Activated T-cell treated with anti-CD3 and anti-CD28 coated beads, Interleukin-2, amount 50 U/mL, for 72 hours (primary cell): ENCODE measurements around the gene ESPNL. TPM values are rescaled to one million over a fixed set of nuclear protein-coding genes. Genes with fewer than 3 reads are reported as not detected.

ENCODE experiments used
- ATAC-seq, 2 donors: fragments of 150-1000 bp; cut with Tn5 transposase; replicated peaks in 1 of 2; 2 replicates each; pipeline ENCODE4 v1.10.0; 2021; ENCODE audit warnings: moderate library complexity in 2 of 2, mild to moderate bottlenecking in 1 of 2
- DNase-seq, 2 donors: peaks; one replicate each; pipeline ENCODE4 v3.0.0; 2021 to 2022; ENCODE audit warnings: mixed read lengths in 1 of 2
- H3K27ac Mint-ChIP-seq: one replicate; pipeline ENCODE4 v1.8.0; 2022; ENCODE audit warnings: mild to moderate bottlenecking, moderate library complexity, mixed read lengths
- H3K27me3 Mint-ChIP-seq: one replicate; pipeline ENCODE4 v1.8.0; 2022; ENCODE audit warnings: low read depth, mixed read lengths
- H3K36me3 Mint-ChIP-seq, 2 donors: one replicate each; pipeline ENCODE4 v1.8.0; 2022; ENCODE audit warnings: mixed read lengths in 2 of 2, mild to moderate bottlenecking in 1 of 2; ENCODE audit not compliant: insufficient read depth in 2 of 2
- H3K4me1 Mint-ChIP-seq: one replicate; pipeline ENCODE4 v1.8.0; 2022; ENCODE audit warnings: low read depth, mixed read lengths
- H3K4me3 Mint-ChIP-seq, 2 donors: one replicate each; pipeline ENCODE4 v1.8.0; 2022; ENCODE audit warnings: mild to moderate bottlenecking in 2 of 2, mixed read lengths in 2 of 2, moderate library complexity in 2 of 2
- H3K9me3 Mint-ChIP-seq, 2 donors: one replicate each; pipeline ENCODE4 v1.8.0; 2022; ENCODE audit warnings: mixed read lengths in 2 of 2
- total RNA-seq, 2 donors: library from RNA; stranded (reverse); gene quantifications; one replicate each; pipeline ENCODE4 v1.2.3, GENCODE V29; 2022

The ESPNL gene
- total RNA-seq, 2 donors from 2014 or later = 0.07 to 0.19 TPM

GRCh38 chr2:238155051-238155760 is 55.1 kb downstream of the ESPNL start:
- DNase-seq (no peak), ATAC-seq (no peak)
- Mint-ChIP-seq H3K4me3 (no peak overlapping the region), H3K36me3 (no peaks in the 10 kb centered on the region), H3K4me1 (peaks cover 9% of the 10 kb centered on the region), H3K9me3 (no peaks in the 10 kb centered on the region), H3K27me3 (peaks cover 11% of the 10 kb centered on the region), H3K27ac (no peak overlapping the region)

DNA sequence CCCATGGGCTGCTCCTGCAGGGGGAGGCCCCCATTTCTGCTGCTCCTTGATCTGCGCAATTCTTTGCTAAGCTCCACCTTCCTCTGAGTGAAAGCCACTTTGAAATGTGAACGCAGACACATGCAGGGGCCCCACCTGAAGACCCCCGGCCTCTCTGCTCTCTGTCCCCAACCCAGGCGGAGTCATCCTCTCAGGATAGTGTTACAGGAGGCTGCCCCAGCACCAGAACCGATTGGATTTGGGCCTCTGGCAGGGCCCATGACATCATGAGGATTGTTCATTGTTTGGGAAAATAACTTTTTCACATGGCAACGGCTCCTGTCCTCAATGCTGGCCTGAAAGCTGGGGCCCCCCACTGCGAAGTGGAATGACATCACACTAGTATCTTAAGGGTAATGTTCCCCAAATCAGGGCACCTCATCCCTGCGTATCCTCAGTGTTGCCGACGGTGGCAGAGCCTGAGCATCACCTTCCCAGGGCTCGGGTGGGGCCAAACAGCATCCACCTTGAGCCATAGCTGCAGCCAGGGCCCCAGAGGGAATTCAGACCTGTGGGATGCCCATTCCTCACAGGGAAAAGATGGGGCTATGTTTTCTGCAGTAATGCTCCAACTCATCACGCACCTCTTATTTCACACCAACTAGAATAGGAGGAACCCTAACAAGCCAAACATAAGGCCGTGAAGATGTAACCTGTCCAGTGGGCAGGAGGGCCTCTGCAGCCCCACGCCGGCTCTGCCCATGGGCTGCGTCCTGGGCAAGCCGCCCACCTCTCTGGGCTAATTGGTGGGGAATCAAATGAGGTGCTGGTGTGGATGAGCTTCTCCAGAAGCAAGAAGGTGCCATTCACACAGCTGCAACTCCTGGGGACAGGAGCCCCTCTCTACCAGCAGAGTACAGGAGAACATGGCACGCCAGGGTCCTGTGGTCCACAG is 55.9 kb downstream of the ESPNL start:
- peaks cover 15% of the 10 kb centered on the region for H3K4me1 Mint-ChIP-seq
- ATAC-seq (no peak), DNase-seq (no peak)
- H3K27ac Mint-ChIP-seq = no peak overlapping the region
- H3K4me3 Mint-ChIP-seq = no peak overlapping the region
- H3K27me3 Mint-ChIP-seq = peaks cover 12% of the 10 kb centered on the region
- no peaks in the 10 kb centered on the region for H3K36me3 Mint-ChIP-seq
- H3K9me3 Mint-ChIP-seq = no peaks in the 10 kb centered on the region

DNA sequence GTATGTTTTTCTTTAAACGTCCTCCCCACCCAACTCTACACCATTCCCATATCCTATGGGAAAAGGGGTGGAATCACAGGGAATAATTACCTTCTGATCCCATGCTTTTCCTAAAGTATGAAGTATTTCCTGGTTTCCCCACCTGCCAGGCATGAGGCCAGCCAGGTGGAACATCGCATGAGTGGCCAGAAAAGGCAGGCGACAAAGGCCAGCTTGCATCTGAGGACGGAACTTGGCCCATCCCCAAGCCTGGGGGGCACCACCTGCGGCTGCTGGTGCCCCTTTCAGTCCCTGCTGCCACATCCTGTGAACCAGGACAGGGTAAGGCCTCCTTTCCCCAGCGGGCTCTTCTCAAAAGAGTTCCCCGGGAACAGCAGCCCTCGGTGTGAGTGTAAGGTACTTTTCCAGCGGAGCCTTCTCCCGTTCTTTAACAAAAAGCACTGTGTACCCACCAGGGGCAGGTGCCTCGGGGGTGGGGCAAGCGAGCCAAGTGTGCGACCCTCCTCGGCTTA is 57.4 kb downstream of the ESPNL start:
- no peak for DNase-seq

GRCh38 chr2:238158018-238158508 is 57.9 kb downstream of the ESPNL start:
- ATAC-seq (no peak), DNase-seq (no peak)
- H3K4me3 Mint-ChIP-seq = peak overlapping the region; percentile 25 to 52
- no peak overlapping the region for H3K27ac Mint-ChIP-seq
- H3K4me1 Mint-ChIP-seq = peaks cover 15% of the 10 kb centered on the region
- H3K27me3 Mint-ChIP-seq = peaks cover 12% of the 10 kb centered on the region
- no peaks in the 10 kb centered on the region for H3K9me3 Mint-ChIP-seq
- no peaks in the 10 kb centered on the region for H3K36me3 Mint-ChIP-seq

More for the DNA sequence above, 57.4 kb downstream of the ESPNL start:
- peaks cover 15% of the 10 kb centered on the region for H3K4me1 Mint-ChIP-seq
- no peaks in the 10 kb centered on the region for H3K36me3 Mint-ChIP-seq
- H3K9me3 Mint-ChIP-seq = no peaks in the 10 kb centered on the region
- H3K27ac Mint-ChIP-seq = no peak overlapping the region
- H3K27me3 Mint-ChIP-seq = peaks cover 12% of the 10 kb centered on the region
- no peak for ATAC-seq
- H3K4me3 Mint-ChIP-seq = no peak overlapping the region

- H3K4me3 Mint-ChIP-seq = peak within 1 kb of the TSS; percentile 75 to 85
- ATAC-seq (peak; percentile 72 to 76), DNase-seq (peak; percentile 71 to 79)
- peaks cover 12% of the 10 kb centered on the region for H3K27me3 Mint-ChIP-seq
- H3K27ac Mint-ChIP-seq = no peak within 1 kb of the TSS
- H3K4me1 Mint-ChIP-seq = peaks cover 15% of the 10 kb centered on the region
- no peaks in the 10 kb centered on the region for H3K9me3 Mint-ChIP-seq
- H3K36me3 Mint-ChIP-seq = no peaks in the 10 kb centered on the region
Measured at GRCh38 chr2:238158509-238159070, 58.5 kb downstream of the ESPNL start, which contains the start of gene ERFE. Gene ERFE, plus strand, starts transcription at chr2:238158970. Its CDS starts 38 bp downstream, at chr2:238159008.

DNA sequence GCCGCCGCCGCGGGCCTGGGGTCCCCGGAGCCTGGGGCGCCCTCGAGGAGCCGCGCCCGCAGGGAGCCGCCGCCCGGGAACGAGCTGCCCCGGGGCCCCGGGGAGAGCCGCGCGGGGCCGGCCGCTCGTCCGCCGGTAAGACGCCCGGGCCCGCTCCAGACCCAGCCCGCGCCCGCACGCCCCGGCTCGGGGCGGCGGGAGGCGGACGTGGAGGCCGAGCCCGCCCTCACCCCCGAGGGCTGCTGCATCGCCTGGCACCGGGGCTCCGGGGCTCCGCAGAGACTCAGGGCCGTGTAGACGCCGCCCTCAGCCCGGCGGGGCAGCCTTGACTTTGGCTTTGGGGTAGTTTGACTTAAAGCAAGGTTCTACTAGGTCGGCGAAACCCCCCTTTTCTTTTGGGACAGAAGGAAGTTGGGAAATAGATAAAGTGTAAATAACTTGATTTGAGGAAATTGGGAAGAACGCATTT is 59.0 kb downstream of the ESPNL start:
- Mint-ChIP-seq H3K36me3 (no peaks in the 10 kb centered on the region), H3K4me3 (peak overlapping the region; percentile 75 to 85), H3K27ac (no peak overlapping the region), H3K9me3 (no peaks in the 10 kb centered on the region), H3K4me1 (peaks cover 15% of the 10 kb centered on the region), H3K27me3 (peaks cover 12% of the 10 kb centered on the region)
- peak; percentile 61 to 62 for ATAC-seq
- DNase-seq = peak; percentile 40 to 42

- Mint-ChIP-seq H3K4me1 (peaks cover 15% of the 10 kb centered on the region), H3K27ac (no peak overlapping the region), H3K9me3 (no peaks in the 10 kb centered on the region), H3K36me3 (no peaks in the 10 kb centered on the region), H3K27me3 (peaks cover 17% of the 10 kb centered on the region), H3K4me3 (peak overlapping the region; percentile 75 to 85)
- ATAC-seq (no peak), DNase-seq (no peak)
Measured at GRCh38 chr2:238159661-238160205, 59.6 kb downstream of the ESPNL start.

DNA sequence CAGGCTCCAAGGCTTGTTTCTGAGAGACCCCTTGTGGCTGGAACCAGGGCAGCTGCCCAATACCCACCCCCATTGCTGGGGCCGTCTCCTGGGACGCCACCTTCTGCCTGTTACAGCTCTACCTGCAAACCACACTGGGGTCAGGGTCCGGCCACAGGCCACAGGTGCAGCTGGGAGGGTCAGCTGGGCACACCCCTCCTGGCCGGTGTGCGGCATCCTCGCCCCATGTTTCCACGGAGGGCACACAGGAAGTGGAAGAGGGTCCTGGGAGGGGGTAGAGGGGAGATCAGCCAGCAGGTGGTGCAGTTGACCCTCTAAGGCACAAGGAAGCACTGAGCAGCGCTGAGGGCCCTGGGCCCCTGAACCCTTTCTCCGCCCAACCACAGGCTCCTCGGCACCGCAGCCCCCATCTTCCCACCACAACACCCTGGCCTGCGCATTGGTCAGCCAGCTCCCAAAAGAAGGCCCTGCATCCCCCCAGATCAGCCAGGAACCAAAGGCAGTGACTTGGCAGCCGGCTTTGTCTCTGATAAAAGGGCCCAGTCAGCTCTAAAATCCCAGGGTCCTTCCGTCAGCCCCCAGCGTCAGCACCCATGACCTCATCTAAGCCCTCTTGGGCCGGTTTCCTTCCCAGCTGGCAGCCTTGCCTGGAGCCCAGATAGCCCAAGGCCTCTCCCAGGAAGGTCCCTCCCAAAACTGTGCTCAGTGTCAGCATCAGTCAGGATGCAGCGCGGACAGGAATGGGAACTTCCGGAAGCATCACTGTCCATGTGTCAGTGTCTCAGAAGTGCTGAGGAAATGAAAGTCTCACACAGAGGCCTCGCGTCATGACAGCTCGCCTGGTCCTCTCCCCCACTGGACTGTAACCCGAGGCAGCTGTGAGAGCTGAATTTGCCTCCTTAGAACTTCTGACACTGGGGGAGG is 60.3 kb downstream of the ESPNL start:
- no peaks in the 10 kb centered on the region for H3K36me3 Mint-ChIP-seq
- DNase-seq = peak; percentile 30 to 55
- no peaks in the 10 kb centered on the region for H3K9me3 Mint-ChIP-seq
- ATAC-seq = peak; percentile 34 to 41
- H3K4me1 Mint-ChIP-seq = peaks cover 15% of the 10 kb centered on the region
- peaks cover 24% of the 10 kb centered on the region for H3K27me3 Mint-ChIP-seq
- H3K27ac Mint-ChIP-seq = no peak overlapping the region
- H3K4me3 Mint-ChIP-seq = peak overlapping the region in 1 of 2 donors; percentile 75

GRCh38 chr2:238161291-238162051 is 61.3 kb downstream of the ESPNL start:
- Mint-ChIP-seq H3K4me1 (peaks cover 15% of the 10 kb centered on the region), H3K36me3 (no peaks in the 10 kb centered on the region), H3K9me3 (no peaks in the 10 kb centered on the region), H3K27ac (no peak overlapping the region), H3K27me3 (peaks cover 28% of the 10 kb centered on the region), H3K4me3 (no peak overlapping the region)
- DNase-seq = no peak
- no peak for ATAC-seq

DNA sequence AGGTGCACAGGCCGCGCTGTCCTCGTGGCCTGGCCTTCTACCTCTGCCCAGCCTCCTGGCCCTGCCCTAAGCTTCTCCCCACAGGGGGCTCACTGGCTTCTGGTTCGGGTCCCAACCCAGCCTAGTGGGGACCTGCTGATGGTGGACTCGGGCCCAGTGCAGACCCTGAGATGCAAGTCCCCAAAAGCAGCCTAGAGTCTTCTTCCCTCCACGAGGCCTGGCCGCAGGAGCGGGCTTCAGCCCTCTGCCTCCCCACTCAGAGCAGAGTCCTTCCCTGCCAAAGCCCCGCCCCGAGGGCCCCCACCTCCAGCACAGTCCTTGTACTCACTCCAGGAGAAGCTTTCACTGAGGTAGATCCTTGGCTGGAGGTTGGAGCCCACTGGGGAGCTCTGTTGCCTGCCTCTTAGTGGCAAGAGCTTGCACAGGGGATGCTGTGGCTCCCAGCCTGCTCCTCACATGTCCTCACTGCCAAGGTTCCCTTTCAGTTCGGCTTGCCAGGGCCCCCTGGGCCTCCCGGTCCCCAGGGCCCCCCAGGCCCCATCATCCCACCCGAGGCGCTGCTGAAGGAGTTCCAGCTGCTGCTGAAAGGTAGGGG is 62.2 kb downstream of the ESPNL start:
- Mint-ChIP-seq H3K27ac (no peak overlapping the region), H3K27me3 (peaks cover 28% of the 10 kb centered on the region), H3K36me3 (no peaks in the 10 kb centered on the region), H3K9me3 (no peaks in the 10 kb centered on the region), H3K4me1 (peaks cover 15% of the 10 kb centered on the region), H3K4me3 (no peak overlapping the region)
- ATAC-seq = no peak
- DNase-seq = no peak

DNA sequence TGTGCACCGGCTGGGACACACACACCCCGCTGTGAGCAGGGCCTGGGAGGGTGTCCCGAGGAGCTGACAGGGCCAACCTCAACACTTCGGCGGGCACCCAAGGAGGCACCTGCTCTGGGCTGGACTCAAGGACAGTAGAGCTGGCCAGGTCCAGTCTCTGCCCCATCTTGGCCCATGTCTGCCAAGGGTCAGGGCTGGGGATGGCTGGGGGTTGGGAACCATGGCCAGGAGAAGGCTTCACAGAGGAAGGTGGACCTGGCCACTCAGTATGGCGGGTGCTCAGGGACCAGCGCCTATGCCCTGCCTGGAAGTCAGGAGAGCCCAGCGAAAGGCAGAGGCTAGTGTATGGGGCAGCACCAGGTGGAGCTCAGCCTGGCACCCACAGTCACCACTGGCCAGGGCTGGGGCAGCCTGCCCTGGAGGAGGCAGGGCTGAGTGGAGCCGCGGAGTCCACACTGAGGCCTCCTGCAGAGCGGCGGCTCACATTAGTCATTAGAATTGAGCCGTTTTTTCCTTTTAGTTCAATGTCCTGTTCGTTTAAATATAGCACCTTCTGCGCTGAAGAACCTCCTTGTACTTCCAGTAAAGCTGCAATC is 62.8 kb downstream of the ESPNL start:
- H3K9me3 Mint-ChIP-seq = no peaks in the 10 kb centered on the region
- no peak for ATAC-seq

More for the DNA sequence above, 62.8 kb downstream of the ESPNL start:
- peaks cover 15% of the 10 kb centered on the region for H3K4me1 Mint-ChIP-seq
- H3K27me3 Mint-ChIP-seq = peaks cover 28% of the 10 kb centered on the region
- H3K36me3 Mint-ChIP-seq = no peaks in the 10 kb centered on the region
- no peak overlapping the region for H3K27ac Mint-ChIP-seq
- H3K4me3 Mint-ChIP-seq = no peak overlapping the region
- no peak for DNase-seq
